SK-N-MC (cell line): ENCODE measurements around the gene FAM217A.

Experiments
- EZH2 ChIP-seq: fragments of 200-600 bp; sonication (generic); IDR thresholded peaks from one replicate; pipeline ENCODE4 v1.6.1; 2017; ENCODE audit warnings: antibody characterized with exemption
- POLR2AphosphoS5 ChIP-seq: IDR thresholded peaks from 2 replicates; pipeline ENCODE4 v1.6.1; 2012; ENCODE audit warnings: mild to moderate bottlenecking, low read depth, low read length, borderline replicate concordance

- TF ChIP-seq EZH2 = no peak
- no peak for TF ChIP-seq POLR2AphosphoS5
These were observed 29.7 kb upstream of the FAM217A start for GRCh38 chr6:4108561-4109093.
